GM12872 (cell line): ENCODE measurements around the gene ZNF74.

Experiments
- TF ChIP-seq, protein P1 (sequence below): IDR thresholded peaks from 3 replicates; pipeline ENCODE4 v1.5.1; 2011; ENCODE audit warnings: low read depth, mild to moderate bottlenecking, low read length, moderate library complexity; ENCODE audit not compliant: insufficient read depth

ZNF74 gene

DNA sequence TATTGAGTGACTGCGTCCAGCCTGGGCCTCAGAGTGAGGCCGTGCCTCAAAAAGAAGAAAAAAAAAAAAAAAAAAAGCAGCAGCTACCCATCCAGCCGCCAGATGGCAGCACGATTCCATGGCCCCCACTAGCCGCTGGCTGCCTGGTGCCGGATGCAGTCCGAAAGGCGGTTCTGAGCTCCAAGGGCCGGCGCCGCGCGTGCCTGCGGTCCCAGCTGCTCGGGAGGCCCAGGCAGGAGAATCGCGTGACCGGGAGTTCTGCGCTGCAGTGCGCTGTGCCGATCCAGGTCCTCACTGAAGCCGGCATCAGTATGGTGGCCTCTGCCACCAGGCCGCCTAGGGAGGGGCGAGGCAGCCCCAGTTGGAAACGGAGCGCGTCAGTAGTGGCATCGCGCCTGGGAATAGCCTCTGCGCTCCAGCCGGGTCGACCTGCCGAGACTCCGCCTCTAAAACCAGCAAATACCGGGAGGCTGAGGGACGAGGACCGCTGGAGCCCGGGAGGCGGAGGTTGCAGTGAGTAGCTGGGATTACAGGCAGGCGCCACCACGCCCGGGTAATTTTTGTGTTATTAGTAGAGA, 24.3 kb downstream of the ZNF74 start:
- TF ChIP-seq, protein P1, sequence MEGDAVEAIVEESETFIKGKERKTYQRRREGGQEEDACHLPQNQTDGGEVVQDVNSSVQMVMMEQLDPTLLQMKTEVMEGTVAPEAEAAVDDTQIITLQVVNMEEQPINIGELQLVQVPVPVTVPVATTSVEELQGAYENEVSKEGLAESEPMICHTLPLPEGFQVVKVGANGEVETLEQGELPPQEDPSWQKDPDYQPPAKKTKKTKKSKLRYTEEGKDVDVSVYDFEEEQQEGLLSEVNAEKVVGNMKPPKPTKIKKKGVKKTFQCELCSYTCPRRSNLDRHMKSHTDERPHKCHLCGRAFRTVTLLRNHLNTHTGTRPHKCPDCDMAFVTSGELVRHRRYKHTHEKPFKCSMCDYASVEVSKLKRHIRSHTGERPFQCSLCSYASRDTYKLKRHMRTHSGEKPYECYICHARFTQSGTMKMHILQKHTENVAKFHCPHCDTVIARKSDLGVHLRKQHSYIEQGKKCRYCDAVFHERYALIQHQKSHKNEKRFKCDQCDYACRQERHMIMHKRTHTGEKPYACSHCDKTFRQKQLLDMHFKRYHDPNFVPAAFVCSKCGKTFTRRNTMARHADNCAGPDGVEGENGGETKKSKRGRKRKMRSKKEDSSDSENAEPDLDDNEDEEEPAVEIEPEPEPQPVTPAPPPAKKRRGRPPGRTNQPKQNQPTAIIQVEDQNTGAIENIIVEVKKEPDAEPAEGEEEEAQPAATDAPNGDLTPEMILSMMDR = peak; percentile 92

DNA sequence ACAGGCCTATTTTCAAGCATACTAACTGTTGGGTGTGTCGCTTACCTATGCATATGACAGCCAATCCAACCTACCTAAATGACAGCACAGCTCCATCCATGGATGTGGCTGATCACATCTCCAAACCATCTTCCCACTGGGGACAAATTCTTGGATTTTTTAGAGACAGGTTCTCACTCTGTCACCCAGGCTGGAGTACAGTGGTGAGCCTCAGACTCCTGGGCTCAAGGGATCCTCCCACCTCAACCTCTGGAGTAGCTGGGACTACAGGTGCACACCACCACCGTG, 25.7 kb downstream of the ZNF74 start:
- TF ChIP-seq, protein P1 = no peak

DNA sequence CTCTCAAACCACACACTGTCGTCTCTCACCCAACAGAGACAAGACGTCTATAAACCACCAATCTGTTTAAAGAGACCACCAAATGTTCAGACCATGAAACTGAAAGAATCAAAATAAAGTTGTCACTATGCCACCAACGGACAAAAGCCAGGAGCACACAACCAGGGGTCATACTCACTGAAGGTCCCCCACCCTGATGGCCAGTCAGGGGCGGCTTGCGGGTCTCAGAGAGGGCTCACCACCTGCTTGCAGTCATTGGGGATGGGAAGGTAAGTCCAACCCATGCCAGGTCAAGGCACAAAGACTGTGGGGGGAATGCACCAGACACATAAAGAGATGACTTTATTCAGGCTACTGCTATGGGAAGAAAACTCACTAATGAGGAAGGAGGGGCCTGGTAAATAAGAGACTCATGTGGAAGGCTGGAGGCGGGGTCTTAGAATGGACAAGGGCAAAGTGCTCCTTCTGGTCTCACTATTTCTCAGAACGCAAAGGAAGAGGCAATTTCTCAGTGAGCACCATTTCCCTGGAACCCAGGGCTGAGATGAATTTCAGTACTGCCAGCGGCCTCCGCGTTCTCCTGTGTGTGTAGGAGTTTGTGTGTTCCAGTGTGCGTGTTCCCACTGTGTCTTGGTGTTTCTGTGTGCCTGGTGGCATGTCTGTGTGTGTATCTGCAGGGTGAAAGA, 26.3 kb downstream of the ZNF74 start:
- TF ChIP-seq, protein P1 = no peak

DNA sequence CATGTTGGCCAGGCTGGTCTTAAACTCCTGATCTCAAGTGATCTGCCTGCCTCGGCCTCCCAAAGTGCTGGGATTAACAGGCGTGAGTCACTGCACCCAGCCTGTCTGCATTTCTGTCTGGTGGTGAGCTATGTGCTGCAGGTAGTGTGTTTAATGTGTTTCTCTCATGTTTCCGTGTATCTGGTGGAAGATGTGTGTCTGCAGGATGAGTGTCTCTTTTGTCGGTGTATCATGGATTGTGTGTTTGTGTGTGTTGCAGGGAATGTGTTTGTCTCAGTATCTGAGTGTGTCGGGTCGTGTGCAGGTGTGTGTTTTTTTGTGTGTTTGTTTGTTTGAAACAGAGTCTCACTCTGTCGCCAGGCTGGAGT, 27.5 kb downstream of the ZNF74 start:
- TF ChIP-seq, protein P1 = no peak

DNA sequence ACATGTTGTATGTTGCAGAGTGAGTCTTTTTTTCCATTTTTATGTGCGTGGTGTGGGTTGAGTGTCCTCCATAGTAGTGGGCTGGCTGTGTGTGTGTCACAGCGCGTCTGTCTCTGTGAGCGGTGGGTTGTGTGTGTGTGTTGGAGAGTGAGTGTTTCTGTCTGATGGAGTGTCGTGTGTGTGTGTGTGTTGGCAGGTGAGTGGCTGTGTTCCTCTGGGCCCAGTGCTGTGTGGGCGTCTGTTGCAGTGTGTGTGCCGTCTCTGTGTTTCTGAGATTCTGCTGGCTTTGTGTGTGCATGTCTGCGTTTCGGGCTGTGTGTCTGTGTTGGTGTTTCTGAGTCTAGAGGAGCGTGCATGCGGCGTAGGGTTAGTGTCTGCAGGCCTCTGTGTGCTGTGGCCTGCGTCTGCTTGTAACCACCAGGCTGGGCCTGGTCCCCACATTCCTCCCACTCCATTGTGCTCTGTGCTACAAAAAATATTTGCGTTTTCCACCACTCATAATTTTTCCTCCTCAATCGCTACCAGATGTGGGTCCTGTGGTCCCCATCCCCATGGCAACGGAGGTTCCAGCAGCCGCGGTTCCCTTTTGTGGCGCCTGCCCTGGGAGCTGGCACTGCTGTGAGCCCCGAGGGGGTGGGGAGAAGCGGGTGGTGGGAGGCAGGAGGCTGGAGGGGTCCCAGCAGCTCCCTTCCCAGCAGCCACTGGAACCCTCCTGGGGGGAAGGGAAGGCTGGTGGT, 28.5 kb downstream of the ZNF74 start:
- TF ChIP-seq, protein P1 = no peak

DNA sequence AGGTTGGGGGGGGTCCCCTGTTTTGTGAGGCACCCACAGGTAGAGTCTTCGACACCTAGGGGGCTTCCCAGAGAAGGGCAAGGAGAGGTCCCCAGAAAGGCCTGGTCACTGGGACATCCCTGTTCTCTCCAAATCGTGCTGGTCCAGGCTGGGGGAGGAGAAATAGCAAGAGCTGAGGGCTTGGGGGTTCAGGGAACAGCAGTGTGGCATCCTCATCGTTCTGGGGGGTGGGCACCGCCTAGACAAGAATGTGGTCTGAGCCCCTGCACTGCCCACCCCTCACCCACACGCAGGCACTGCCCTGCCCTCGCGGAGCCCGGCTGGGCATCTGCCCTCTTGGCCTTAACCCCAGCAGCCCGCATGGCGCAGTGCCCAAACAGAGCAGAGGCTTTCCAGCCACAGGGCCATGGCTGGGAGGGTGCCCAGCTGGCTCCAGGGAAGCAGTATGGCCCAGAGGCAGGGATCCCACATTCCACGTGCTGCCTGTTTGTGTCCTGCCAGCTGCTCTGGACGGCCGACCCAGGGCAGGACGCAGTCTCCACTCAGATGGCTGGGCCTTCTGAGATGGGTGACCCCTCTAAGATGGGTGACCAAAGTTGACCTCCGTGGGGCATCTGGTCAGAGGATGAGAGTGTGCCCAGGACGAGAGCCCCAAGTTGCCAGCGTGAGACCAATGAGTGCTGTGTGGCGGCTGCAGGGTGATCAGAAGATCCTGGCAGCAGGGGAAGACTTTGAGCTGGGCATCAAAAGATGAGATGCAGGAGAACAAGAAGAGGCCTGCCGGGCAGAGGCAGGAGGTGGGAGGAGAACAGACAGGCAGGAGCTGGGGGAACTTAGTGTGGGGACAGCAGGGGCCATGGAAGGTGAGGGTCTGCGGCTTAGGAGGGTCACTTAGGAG, 29.3 kb downstream of the ZNF74 start:
- TF ChIP-seq, protein P1 = no peak

DNA sequence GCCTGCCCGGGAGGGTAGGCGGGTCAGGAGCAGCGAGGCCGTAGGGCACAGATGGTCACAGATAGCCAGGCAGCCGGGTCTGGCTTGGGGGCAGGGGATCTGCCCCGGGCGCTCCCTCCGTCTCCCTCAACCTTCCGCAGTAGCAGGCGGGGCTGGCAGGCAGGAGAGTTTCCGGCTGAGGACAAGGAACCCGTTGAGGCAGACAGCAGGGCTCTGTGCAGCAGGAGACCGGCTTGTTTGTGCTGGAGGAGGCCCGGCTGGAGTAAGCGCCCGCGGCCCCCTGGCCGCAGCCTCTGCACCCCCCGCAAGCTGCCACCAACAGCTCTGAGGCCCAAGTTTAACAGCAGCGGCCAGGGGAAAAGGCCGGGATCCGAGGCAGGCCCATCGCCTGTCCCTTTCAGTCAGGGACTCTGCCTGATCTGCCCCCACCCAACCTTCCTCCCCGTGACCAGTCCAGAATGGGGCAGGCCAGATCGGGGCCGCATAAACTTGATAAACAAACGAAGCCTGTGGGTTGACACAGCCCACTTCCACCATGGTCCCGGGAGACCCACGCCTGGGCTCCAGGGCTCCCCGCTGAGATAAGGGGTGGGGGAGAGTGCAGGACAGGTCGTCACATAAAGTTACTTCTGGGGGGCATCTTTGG, 30.1 kb downstream of the ZNF74 start:
- TF ChIP-seq, protein P1 = no peak
